ENCODE results near the gene SPAG17.

DNA sequence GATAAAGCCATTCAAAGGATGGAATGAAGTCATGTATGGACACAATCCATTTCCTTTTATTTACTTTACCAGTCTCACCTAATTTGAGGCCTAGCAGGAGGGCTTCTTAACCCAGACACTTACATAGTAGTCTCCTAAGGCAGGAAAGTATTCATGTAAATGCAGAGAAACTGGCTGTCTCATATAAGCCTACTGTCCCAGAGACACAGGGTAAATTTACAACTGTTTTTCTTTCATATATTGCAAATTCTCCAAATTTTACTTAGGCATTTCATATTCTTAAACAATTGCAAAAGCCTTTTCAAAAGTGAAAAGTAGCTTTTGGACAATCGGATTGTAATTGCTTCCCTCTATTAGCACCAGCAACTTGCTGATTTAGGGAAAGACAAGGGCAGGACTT is 29.9 kb downstream of the SPAG17 start:
- TF ChIP-seq, protein P1, sequence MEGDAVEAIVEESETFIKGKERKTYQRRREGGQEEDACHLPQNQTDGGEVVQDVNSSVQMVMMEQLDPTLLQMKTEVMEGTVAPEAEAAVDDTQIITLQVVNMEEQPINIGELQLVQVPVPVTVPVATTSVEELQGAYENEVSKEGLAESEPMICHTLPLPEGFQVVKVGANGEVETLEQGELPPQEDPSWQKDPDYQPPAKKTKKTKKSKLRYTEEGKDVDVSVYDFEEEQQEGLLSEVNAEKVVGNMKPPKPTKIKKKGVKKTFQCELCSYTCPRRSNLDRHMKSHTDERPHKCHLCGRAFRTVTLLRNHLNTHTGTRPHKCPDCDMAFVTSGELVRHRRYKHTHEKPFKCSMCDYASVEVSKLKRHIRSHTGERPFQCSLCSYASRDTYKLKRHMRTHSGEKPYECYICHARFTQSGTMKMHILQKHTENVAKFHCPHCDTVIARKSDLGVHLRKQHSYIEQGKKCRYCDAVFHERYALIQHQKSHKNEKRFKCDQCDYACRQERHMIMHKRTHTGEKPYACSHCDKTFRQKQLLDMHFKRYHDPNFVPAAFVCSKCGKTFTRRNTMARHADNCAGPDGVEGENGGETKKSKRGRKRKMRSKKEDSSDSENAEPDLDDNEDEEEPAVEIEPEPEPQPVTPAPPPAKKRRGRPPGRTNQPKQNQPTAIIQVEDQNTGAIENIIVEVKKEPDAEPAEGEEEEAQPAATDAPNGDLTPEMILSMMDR (IDR thresholded peaks at IDR 0.05): no peak
- TF ChIP-seq POLR2A (IDR thresholded peaks at IDR 0.05) (no peak), EP300 (IDR thresholded peaks at IDR 0.05) (no peak)

Data from sigmoid colon (tissue), 4 donors.